ENCODE measurements around the gene GMDS.

The GMDS gene

DNA sequence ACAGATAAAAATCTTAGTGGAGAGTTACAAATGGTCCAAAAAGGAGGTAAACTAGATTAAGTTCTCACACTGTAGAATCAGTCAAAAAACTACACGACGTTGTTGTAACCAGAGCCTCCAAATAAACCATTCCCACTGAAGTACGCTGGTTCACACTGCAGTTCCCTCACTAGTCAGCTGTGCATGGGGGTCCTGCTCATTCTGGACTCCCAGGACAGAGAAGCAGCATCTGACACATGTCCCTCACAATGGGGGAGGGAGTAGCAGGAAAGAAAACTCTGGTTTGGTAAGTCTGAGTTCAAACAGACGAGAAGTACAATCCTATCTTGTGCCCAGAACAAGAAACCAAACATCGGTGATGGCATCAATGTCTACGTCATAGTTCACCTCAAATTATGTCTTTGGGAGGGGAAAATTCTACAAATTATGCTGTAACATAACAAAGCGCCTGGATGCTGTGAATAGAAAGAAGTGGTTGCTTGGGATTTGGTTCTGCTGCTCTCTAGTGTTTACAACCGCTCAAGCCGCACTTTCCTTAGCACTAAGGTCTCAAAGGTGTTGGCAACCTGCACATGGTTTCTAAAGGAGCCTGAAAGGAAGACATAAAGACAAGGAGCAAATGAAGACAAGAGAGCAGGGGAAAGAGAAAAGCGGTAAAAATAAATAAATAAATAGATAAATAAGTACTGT is 208.0 kb downstream of the GMDS start:
- no peaks in the 10 kb centered on the region for H3K9me3 ChIP-seq
- H3K4me3 ChIP-seq (ENCODE audit: low read depth, low read length) = peak overlapping the region; percentile 33
- TF ChIP-seq, protein P1, sequence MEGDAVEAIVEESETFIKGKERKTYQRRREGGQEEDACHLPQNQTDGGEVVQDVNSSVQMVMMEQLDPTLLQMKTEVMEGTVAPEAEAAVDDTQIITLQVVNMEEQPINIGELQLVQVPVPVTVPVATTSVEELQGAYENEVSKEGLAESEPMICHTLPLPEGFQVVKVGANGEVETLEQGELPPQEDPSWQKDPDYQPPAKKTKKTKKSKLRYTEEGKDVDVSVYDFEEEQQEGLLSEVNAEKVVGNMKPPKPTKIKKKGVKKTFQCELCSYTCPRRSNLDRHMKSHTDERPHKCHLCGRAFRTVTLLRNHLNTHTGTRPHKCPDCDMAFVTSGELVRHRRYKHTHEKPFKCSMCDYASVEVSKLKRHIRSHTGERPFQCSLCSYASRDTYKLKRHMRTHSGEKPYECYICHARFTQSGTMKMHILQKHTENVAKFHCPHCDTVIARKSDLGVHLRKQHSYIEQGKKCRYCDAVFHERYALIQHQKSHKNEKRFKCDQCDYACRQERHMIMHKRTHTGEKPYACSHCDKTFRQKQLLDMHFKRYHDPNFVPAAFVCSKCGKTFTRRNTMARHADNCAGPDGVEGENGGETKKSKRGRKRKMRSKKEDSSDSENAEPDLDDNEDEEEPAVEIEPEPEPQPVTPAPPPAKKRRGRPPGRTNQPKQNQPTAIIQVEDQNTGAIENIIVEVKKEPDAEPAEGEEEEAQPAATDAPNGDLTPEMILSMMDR (IDR thresholded peaks at IDR 0.05; ENCODE audit: low read depth, low read length) = peak; percentile 66
- H3K4me1 ChIP-seq = peaks cover 28% of the 10 kb centered on the region
- DNase-seq = peak; percentile 20
- no peaks in the 10 kb centered on the region for H3K27me3 ChIP-seq
- H3K36me3 ChIP-seq = no peaks in the 10 kb centered on the region

DNA sequence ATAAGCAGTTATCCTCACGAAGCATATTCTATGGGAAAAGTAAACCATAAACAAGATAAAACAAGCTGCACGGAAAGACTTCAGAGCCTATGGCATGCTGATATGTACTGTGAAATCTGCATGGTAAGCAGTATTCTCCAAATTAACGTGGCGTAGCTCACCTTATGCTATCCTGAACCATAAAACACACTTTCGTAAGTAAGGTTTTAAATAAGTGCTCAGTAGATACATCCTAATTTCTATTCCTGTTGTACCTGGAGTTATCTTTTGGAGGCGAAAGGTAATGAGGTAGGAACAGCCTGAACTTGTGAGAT is 208.7 kb downstream of the GMDS start:
- Histone ChIP-seq H3K36me3 (no peaks in the 10 kb centered on the region), H3K4me1 (peaks cover 28% of the 10 kb centered on the region)

DNA sequence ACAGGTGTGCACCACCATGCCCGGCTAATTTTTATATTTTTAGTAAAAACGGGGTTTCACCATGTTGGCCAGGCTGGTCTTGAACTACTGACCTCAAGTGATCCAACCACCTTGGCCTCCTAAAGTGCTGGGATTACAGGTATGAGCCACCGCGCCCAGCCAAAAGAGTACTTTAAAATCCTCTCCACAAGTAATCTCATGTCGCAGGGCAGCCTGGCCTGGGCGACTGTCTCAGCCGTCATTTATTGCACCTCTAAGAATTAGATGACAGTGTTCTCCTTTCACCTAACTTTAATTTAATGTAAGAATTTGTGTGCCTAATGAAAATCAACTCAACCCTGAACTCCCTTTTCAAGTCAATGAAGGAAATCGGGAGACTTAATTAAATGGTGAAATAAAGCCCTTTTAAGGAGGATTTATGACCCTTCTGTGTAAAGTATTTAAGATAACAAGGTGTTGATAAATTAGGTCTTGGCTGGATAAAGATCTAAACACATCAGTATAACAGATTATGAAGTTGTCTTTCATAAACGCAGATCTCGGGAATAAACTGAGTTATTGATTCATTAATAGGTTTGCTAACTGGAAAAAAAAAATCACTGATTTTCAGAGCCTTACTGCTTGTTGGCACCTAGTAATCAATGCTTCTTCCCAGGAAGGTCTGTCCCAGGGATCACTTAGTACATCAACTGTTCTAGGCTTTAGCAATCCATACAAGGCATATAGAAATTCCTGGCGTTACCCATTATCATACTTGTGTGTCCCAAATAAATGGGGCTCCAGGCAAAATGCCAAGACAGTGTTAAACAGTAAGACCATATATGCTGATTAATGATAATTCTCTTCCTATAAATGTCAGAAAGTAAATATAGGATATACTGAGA is 209.3 kb downstream of the GMDS start:
- Histone ChIP-seq H3K4me1 (peaks cover 28% of the 10 kb centered on the region), H3K4me3 (ENCODE audit: low read depth, low read length) (no peak overlapping the region), H3K36me3 (no peaks in the 10 kb centered on the region), H3K27me3 (no peaks in the 10 kb centered on the region), H3K9me3 (no peaks in the 10 kb centered on the region)
- TF ChIP-seq, protein P1 (IDR thresholded peaks at IDR 0.05; ENCODE audit: low read depth, low read length) = no peak
- peak; percentile 65 for DNase-seq

More for the DNA sequence above, 208.7 kb downstream of the GMDS start:
- DNase-seq = no peak
- no peaks in the 10 kb centered on the region for H3K27me3 ChIP-seq
- TF ChIP-seq, protein P1 (IDR thresholded peaks at IDR 0.05; ENCODE audit: low read depth, low read length) = no peak
- H3K9me3 ChIP-seq = no peaks in the 10 kb centered on the region
- no peak overlapping the region for H3K4me3 ChIP-seq (ENCODE audit: low read depth, low read length)

GRCh38 chr6:2035046-2035445 is 210.4 kb downstream of the GMDS start:
- H3K4me1 ChIP-seq = peaks cover 26% of the 10 kb centered on the region
- no peak overlapping the region for H3K4me3 ChIP-seq (ENCODE audit: low read depth, low read length)
- no peaks in the 10 kb centered on the region for H3K9me3 ChIP-seq
- DNase-seq = no peak
- H3K27me3 ChIP-seq = no peaks in the 10 kb centered on the region
- TF ChIP-seq, protein P1 (IDR thresholded peaks at IDR 0.05; ENCODE audit: low read depth, low read length) = no peak
- H3K36me3 ChIP-seq = no peaks in the 10 kb centered on the region

DNA sequence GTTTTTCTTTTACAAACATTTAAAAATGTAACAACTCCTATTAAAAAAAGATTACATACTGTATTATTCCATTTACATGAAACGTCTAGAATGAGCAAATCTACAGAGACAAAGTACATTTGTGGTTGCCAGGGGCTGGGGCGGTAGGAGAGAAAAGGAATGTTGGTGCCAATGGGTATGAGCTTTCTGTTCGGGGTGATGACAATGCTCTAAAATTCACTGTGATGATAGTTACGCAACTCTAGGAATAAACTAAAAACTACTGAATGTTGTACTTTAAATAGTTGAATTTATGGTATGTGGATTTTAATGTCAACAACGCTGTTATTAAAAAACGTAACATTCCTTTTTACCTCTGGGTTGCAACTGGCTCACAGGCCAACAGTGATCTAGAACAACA is 211.1 kb downstream of the GMDS start:
- H3K4me1 ChIP-seq = peaks cover 24% of the 10 kb centered on the region
- no peak for DNase-seq
- TF ChIP-seq, protein P1 (IDR thresholded peaks at IDR 0.05; ENCODE audit: low read depth, low read length) = no peak
- no peaks in the 10 kb centered on the region for H3K9me3 ChIP-seq
- H3K4me3 ChIP-seq (ENCODE audit: low read depth, low read length) = no peak overlapping the region
- no peaks in the 10 kb centered on the region for H3K27me3 ChIP-seq
- no peaks in the 10 kb centered on the region for H3K36me3 ChIP-seq

GRCh38 chr6:2033544-2033943 is 211.9 kb downstream of the GMDS start:
- Histone ChIP-seq H3K9me3 (no peaks in the 10 kb centered on the region), H3K27me3 (no peaks in the 10 kb centered on the region), H3K36me3 (no peaks in the 10 kb centered on the region), H3K4me1 (peaks cover 19% of the 10 kb centered on the region), H3K4me3 (ENCODE audit: low read depth, low read length) (no peak overlapping the region)
- TF ChIP-seq, protein P1 (IDR thresholded peaks at IDR 0.05; ENCODE audit: low read depth, low read length) = no peak
- no peak for DNase-seq
